Measurements from ENCODE around the gene CPLANE1.
A peak's percentile ranks its signal among the peaks of the same experiment; 100 is the strongest.

CPLANE1 gene

GRCh38 chr5:37247036-37247435, 2.1 kb downstream of the CPLANE1 start:
- peaks cover 11% of the 10 kb centered on the region for H3K79me2 ChIP-seq (ENCODE audit: control insufficient read depth, insufficient read depth, low read length, poor library complexity)
- H3K23ac ChIP-seq (ENCODE audit: low read length), result no peak overlapping the region
- no peaks in the 10 kb centered on the region for H3K27me3 ChIP-seq (ENCODE audit: insufficient read depth, low read length)
- DNase-seq, result no peak
- no peaks in the 10 kb centered on the region for H3K36me3 ChIP-seq (ENCODE audit: control insufficient read depth in 1 of 2, insufficient read depth in 2 of 2, low read length in 2 of 2)
- H3K9ac ChIP-seq (ENCODE audit: low read length), result no peak overlapping the region
- H3K27ac ChIP-seq (ENCODE audit: low read depth, low read length), result no peak overlapping the region
- H3K4me3 ChIP-seq (ENCODE audit: low read depth, low read length), result no peak overlapping the region
- no peak overlapping the region for H2AK5ac ChIP-seq (ENCODE audit: low read length)
- no peak overlapping the region for H2AFZ ChIP-seq (ENCODE audit: insufficient read depth, low read length, poor library complexity)
- peaks cover 13% of the 10 kb centered on the region for H3K79me1 ChIP-seq (ENCODE audit: low read length)
- no peak overlapping the region for H4K12ac ChIP-seq (ENCODE audit: low read depth, low read length)
- WGBS (ENCODE audit: extremely low coverage, insufficient coverage, insufficient read length), result no CpG with 5 or more reads among the region's 1 CpG
- no peak overlapping the region for H3K18ac ChIP-seq (ENCODE audit: low read length)
- H3K4me2 ChIP-seq (ENCODE audit: low read length), result no peak overlapping the region
- no peak overlapping the region for H2BK12ac ChIP-seq (ENCODE audit: low read length)
- no peak overlapping the region for H4K91ac ChIP-seq (ENCODE audit: low read depth, low read length)
- no peak overlapping the region for H2BK120ac ChIP-seq (ENCODE audit: insufficient read depth, low read length, poor library complexity)
- no peak overlapping the region for H4K8ac ChIP-seq (ENCODE audit: low read depth, low read length)
- no peak overlapping the region for H3K14ac ChIP-seq (ENCODE audit: low read length)
- no peaks in the 10 kb centered on the region for H3K9me3 ChIP-seq (ENCODE audit: insufficient read depth, low read depth, low read length)
- no peak overlapping the region for H2BK5ac ChIP-seq (ENCODE audit: low read depth, low read length, poor library complexity)
- H3K4me1 ChIP-seq (ENCODE audit: control insufficient read depth in 1 of 2, insufficient read depth in 2 of 2, low read length in 2 of 2), result peaks cover 4 to 5% of the 10 kb centered on the region in 2 experiments
- H3K4ac ChIP-seq (ENCODE audit: low read depth, low read length), result no peak overlapping the region

- WGBS (ENCODE audit: extremely low coverage, insufficient coverage, insufficient read length), result no CpG with 5 or more reads among the region's 2 CpGs
- Histone ChIP-seq H2BK5ac (ENCODE audit: low read depth, low read length, poor library complexity) (no peak overlapping the region), H3K79me2 (ENCODE audit: control insufficient read depth, insufficient read depth, low read length, poor library complexity) (no peaks in the 10 kb centered on the region), H3K14ac (ENCODE audit: low read length) (no peak overlapping the region), H3K4me2 (ENCODE audit: low read length) (no peak overlapping the region), H3K23ac (ENCODE audit: low read length) (no peak overlapping the region), H4K12ac (ENCODE audit: low read depth, low read length) (no peak overlapping the region), H3K4me1 (ENCODE audit: control insufficient read depth in 1 of 2, insufficient read depth in 2 of 2, low read length in 2 of 2) (no peaks in the 10 kb centered on the region), H2AFZ (ENCODE audit: insufficient read depth, low read length, poor library complexity) (no peak overlapping the region), H3K18ac (ENCODE audit: low read length) (no peak overlapping the region), H3K27ac (ENCODE audit: low read depth, low read length) (no peak overlapping the region), H3K79me1 (ENCODE audit: low read length) (no peaks in the 10 kb centered on the region), H3K9me3 (ENCODE audit: insufficient read depth, low read depth, low read length) (no peaks in the 10 kb centered on the region), H2BK12ac (ENCODE audit: low read length) (no peak overlapping the region), H2BK120ac (ENCODE audit: insufficient read depth, low read length, poor library complexity) (no peak overlapping the region), H2AK5ac (ENCODE audit: low read length) (no peak overlapping the region), H3K4ac (ENCODE audit: low read depth, low read length) (no peak overlapping the region), H4K8ac (ENCODE audit: low read depth, low read length) (no peak overlapping the region), H3K9ac (ENCODE audit: low read length) (no peak overlapping the region), H4K91ac (ENCODE audit: low read depth, low read length) (no peak overlapping the region), H3K36me3 (ENCODE audit: control insufficient read depth in 1 of 2, insufficient read depth in 2 of 2, low read length in 2 of 2) (peaks cover 7 to 16% of the 10 kb centered on the region in 2 experiments), H3K4me3 (ENCODE audit: low read depth, low read length) (no peak overlapping the region), H3K27me3 (ENCODE audit: insufficient read depth, low read length) (no peaks in the 10 kb centered on the region)
- DNase-seq, result no peak
These were observed 14.9 kb downstream of the CPLANE1 start for GRCh38 chr5:37234288-37234687.

- H2BK120ac ChIP-seq (ENCODE audit: insufficient read depth, low read length, poor library complexity), result no peak overlapping the region
- no peaks in the 10 kb centered on the region for H3K79me1 ChIP-seq (ENCODE audit: low read length)
- no peaks in the 10 kb centered on the region for H3K27me3 ChIP-seq (ENCODE audit: insufficient read depth, low read length)
- H2AK5ac ChIP-seq (ENCODE audit: low read length), result no peak overlapping the region
- no peak overlapping the region for H3K9ac ChIP-seq (ENCODE audit: low read length)
- no peaks in the 10 kb centered on the region for H3K79me2 ChIP-seq (ENCODE audit: control insufficient read depth, insufficient read depth, low read length, poor library complexity)
- H4K91ac ChIP-seq (ENCODE audit: low read depth, low read length), result no peak overlapping the region
- no peaks in the 10 kb centered on the region for H3K4me1 ChIP-seq (ENCODE audit: control insufficient read depth in 1 of 2, insufficient read depth in 2 of 2, low read length in 2 of 2)
- no peak for DNase-seq
- H3K36me3 ChIP-seq (ENCODE audit: control insufficient read depth in 1 of 2, insufficient read depth in 2 of 2, low read length in 2 of 2), result peaks cover 5 to 8% of the 10 kb centered on the region in 2 experiments
- no peak overlapping the region for H4K8ac ChIP-seq (ENCODE audit: low read depth, low read length)
- no peak overlapping the region for H3K23ac ChIP-seq (ENCODE audit: low read length)
- no peak overlapping the region for H3K4me2 ChIP-seq (ENCODE audit: low read length)
- H3K4ac ChIP-seq (ENCODE audit: low read depth, low read length), result no peak overlapping the region
- no peak overlapping the region for H2AFZ ChIP-seq (ENCODE audit: insufficient read depth, low read length, poor library complexity)
- no peaks in the 10 kb centered on the region for H3K9me3 ChIP-seq (ENCODE audit: insufficient read depth, low read depth, low read length)
- no peak overlapping the region for H3K14ac ChIP-seq (ENCODE audit: low read length)
- no peak overlapping the region for H2BK5ac ChIP-seq (ENCODE audit: low read depth, low read length, poor library complexity)
- H2BK12ac ChIP-seq (ENCODE audit: low read length), result no peak overlapping the region
- H3K27ac ChIP-seq (ENCODE audit: low read depth, low read length), result no peak overlapping the region
- H3K4me3 ChIP-seq (ENCODE audit: low read depth, low read length), result no peak overlapping the region
- H3K18ac ChIP-seq (ENCODE audit: low read length), result no peak overlapping the region
- H4K12ac ChIP-seq (ENCODE audit: low read depth, low read length), result no peak overlapping the region
These were observed 22.8 kb downstream of the CPLANE1 start for GRCh38 chr5:37226377-37226776.

GRCh38 chr5:37222181-37222580, 27.0 kb downstream of the CPLANE1 start:
- Histone ChIP-seq H3K18ac (ENCODE audit: low read length) (no peak overlapping the region), H3K36me3 (ENCODE audit: control insufficient read depth in 1 of 2, insufficient read depth in 2 of 2, low read length in 2 of 2) (peaks cover 7 to 9% of the 10 kb centered on the region in 2 experiments), H4K91ac (ENCODE audit: low read depth, low read length) (no peak overlapping the region), H3K9ac (ENCODE audit: low read length) (no peak overlapping the region), H2AFZ (ENCODE audit: insufficient read depth, low read length, poor library complexity) (no peak overlapping the region), H3K4me3 (ENCODE audit: low read depth, low read length) (no peak overlapping the region), H3K9me3 (ENCODE audit: insufficient read depth, low read depth, low read length) (no peaks in the 10 kb centered on the region), H4K12ac (ENCODE audit: low read depth, low read length) (no peak overlapping the region), H2BK120ac (ENCODE audit: insufficient read depth, low read length, poor library complexity) (no peak overlapping the region), H3K79me1 (ENCODE audit: low read length) (no peaks in the 10 kb centered on the region), H2AK5ac (ENCODE audit: low read length) (no peak overlapping the region), H3K79me2 (ENCODE audit: control insufficient read depth, insufficient read depth, low read length, poor library complexity) (no peaks in the 10 kb centered on the region), H4K8ac (ENCODE audit: low read depth, low read length) (no peak overlapping the region), H3K27ac (ENCODE audit: low read depth, low read length) (no peak overlapping the region), H3K27me3 (ENCODE audit: insufficient read depth, low read length) (no peaks in the 10 kb centered on the region), H3K14ac (ENCODE audit: low read length) (no peak overlapping the region), H2BK5ac (ENCODE audit: low read depth, low read length, poor library complexity) (no peak overlapping the region), H3K4ac (ENCODE audit: low read depth, low read length) (no peak overlapping the region), H3K4me2 (ENCODE audit: low read length) (no peak overlapping the region), H3K4me1 (ENCODE audit: control insufficient read depth in 1 of 2, insufficient read depth in 2 of 2, low read length in 2 of 2) (no peaks in the 10 kb centered on the region), H2BK12ac (ENCODE audit: low read length) (no peak overlapping the region), H3K23ac (ENCODE audit: low read length) (no peak overlapping the region)
- DNase-seq, result peak; percentile 90 to 97
